NOMO-1 treated with DMSO at 0.1 percent for 48 hours (cell line): ENCODE measurements around the gene CNTNAP3.
"Not testable (repeated sequence)": the region's sequence is repeated elsewhere in the genome, so short reads cannot be mapped to it uniquely, and the experiment has no call there.

Source experiments
- DNase-seq: peaks from one replicate; lab custom pipeline; 2025; ENCODE audit not compliant: unreplicated experiment; lab: John Stamatoyannopoulos, UW

CNTNAP3 gene

DNA sequence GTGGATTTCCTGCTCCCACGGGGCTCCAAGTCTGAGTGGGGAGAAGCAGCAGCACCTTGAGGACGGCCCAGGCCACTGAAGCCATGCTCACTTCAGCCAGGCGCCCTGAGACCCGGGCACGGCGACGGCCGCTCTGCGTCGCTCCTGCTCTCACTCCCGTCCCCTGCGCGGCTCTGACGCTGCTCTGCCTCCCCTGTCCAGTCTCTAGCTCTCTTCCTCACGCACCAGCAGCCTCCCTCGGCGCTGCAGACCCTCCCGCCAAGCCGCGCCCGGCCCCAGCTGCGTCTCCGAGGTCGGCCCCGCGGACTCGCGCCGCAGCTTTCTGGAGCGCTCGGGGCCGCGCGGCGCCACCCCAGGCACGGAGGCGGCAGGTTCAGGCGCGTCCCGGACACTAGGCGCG is at the start of gene CNTNAP3:
Gene CNTNAP3 (minus strand): TSS at position 188 of the 400 bp plus-strand sequence. CDS start 103 bp downstream, at position 85.
- not testable (repeated sequence) for DNase-seq

GRCh38 chr9:39279995-39280394 is 8.0 kb downstream of the CNTNAP3 start:
- DNase-seq, result not testable (repeated sequence)

GRCh38 chr9:39242513-39242912 is 45.5 kb downstream of the CNTNAP3 start:
- DNase-seq, result not testable (repeated sequence)

DNA sequence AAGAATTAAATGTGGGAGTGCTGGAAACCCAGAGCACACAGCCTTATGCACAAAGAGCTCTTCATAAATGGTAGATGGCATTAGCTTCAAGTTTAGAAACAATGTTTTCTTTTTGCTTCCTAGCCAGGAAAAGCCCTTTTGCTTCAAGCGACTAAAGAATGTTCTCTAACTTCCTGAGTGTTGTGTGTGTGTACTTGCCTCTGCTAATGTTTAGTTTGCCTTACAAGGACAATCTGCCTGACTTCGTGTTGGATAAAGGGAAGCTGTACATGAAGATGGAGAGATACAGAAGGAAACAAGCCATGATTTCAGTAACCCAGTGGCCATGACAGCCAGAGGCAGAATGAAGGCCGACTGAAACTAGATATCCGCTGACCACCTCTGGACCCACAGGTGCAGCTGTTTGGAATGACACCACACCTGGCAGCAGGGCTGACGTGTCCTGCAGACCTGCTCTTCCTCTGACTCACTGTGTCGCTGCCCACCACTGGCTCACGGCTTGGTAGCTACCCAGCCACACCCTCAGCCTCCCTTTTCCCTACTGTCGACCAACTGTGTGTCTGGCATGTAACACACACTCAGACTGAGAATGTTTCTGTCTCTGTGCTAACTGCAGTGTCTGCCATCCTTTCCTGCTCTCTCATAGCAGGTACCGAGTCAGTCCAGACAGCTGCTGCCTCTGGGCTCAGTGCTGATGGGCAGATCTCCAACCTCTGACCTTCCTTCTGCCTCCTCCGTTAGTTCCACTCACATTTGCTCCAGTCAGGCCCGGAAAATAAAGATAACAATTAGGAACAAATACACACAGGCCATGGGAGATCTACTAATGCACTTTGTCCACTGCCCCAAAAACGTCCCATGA is 55.6 kb downstream of the CNTNAP3 start:
- DNase-seq, result not testable (repeated sequence)

DNA sequence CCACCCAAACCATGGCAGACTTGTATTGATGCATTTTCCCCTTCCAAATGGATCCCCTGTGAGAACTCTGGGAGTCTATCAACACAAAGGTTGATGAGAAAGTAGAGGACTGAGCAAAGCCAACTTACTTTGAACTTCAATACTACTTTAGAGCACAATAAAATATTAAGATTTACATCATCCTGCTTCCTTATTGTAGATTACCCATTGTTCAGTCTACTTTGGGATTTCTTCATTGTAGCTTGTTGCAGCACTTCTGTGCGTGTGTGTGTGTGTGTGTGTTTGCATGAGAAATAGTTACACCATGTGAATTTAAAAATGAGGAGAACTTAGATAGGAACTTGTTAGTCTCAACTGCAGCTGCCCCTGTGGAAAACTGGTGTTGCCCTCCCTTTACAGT is 72.0 kb downstream of the CNTNAP3 start:
- not testable (repeated sequence) for DNase-seq

DNA sequence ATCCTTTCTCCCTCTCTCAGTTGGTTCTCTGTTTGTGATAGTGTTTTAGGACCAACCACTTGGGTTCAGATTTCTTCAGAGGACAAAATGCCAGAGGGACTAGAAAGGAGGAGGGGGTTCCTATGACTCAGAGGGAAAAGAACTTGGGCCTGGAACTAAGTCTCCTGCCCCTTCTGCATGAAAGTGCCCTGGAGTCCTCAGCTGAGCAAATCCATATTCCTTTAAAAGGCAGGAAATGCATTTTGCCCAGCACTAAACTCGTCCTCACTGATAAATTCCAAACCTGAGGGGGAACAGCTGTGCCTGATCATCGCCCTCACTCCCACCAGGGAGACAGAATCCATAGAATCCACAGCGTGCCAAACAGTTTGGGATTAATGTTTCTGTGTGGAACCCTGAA is 78.2 kb downstream of the CNTNAP3 start:
- not testable (repeated sequence) for DNase-seq

DNA sequence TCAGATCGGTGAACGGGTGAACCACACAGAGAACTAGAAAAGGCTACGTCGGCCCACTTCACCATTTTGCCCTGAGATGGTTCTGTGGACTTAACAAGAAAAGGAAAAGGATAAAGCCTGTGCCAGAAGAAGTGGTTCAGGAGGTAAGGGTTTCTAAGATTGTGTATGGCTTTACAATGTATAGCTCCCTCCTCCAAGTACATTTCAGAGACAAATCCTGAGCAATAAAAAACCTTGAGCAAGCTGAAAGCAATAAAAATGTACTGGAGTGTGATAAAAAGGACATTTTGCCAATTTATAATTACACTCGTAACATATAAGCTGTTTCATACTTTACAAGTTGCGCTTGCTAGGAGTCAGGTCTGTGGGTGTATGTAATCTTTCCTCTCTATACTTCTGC is 81.3 kb downstream of the CNTNAP3 start:
- not testable (repeated sequence) for DNase-seq

GRCh38 chr9:39205842-39206241 is 82.1 kb downstream of the CNTNAP3 start:
- DNase-seq, result not testable (repeated sequence)

DNA sequence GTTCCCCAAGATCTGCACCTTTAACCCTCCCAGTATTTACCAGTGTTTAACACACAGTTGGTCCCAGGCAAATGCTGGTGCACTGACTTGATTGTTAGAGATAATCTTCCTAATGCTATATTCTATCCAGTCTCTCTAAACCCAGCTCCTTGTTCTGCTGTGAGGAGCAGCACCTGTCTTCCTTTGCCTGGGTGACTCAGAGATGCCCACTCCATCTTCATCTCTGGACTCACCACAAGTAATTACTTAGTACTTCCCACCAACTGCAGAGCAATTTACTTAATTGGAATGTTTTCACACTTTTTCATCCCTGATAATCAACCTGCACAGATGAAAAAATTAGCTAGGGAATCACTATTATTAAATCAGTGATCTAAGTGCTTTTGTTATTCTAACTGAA is 87.6 kb downstream of the CNTNAP3 start:
- not testable (repeated sequence) for DNase-seq

- not testable (repeated sequence) for DNase-seq
Observed at GRCh38 chr9:39198000-39198709, 89.8 kb downstream of the CNTNAP3 start.

DNA sequence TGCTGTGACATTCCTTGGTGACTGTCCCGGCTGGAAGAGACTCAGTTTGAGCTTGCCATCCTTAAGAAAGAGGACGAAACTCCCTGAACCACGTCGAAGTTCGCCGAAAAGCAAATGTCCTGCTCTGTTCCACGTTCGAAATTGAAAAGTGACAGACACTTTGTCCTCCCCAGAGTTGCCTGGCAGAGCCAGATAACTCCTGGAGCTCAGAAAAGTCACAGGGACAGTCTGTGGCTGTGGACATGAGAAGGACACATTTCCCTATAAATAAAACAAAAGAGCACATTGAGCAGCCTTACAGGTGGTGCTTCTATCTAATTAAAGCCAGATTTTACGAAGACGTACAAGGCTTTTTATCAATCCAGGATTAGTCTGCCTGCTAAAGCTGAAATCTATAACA is 116.6 kb downstream of the CNTNAP3 start:
- DNase-seq, result not testable (repeated sequence)

- DNase-seq, result not testable (repeated sequence)
Observed at GRCh38 chr9:39157714-39158113, 130.3 kb downstream of the CNTNAP3 start.

DNA sequence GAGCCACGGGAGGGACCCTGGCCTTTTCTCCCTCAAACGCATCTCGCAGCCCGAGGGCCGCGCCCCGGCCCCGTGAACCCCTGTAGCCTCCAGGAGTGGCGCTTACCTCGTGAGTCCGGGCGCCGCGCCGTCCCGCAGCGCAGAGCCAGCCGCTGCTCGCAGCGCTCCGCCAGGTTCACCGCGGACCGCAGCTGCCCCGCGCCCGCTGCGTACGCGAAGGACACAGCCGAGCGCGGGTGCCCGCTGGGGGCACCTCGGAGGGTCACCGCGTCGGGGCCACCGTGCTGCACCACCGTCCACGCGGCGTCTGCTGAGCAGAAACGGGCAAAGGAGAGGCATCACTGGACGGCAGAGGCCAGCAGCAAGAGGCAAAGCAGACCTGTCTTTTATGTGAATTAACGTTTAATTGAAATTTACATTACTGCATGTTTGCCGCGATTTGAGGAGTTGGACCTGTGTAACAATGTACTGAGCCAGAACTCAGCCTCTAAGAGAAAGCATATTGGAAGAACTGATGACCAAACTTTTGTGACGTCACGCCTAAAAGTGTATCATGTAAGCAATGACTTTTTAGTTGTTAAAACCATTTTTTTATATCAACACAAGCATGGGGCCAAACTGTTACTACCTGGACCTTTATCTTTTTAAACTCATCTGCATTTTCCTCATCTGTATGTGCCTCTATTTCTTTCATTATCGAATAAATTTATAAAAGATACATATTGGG is 155.0 kb downstream of the CNTNAP3 start:
- not testable (repeated sequence) for DNase-seq

DNA sequence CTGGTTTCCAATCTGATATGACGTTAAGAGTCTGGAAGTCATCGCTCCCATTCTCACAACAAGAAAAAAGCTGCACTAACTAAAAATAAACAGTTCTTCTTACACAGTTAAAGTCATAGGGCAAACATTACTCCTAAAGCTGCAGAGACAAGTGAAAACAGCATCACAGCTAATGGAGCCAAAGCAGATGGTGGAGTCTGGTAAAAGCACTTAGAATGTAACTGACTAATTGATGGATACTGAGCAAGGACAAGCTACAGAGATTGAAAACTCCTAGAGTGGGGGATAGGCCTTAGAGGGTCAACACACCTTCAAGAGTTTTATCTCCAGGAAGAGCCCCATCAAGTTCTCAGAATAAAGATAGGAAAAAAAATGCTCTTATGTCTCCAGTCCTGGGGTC is 166.6 kb downstream of the CNTNAP3 start:
- DNase-seq, result not testable (repeated sequence)

DNA sequence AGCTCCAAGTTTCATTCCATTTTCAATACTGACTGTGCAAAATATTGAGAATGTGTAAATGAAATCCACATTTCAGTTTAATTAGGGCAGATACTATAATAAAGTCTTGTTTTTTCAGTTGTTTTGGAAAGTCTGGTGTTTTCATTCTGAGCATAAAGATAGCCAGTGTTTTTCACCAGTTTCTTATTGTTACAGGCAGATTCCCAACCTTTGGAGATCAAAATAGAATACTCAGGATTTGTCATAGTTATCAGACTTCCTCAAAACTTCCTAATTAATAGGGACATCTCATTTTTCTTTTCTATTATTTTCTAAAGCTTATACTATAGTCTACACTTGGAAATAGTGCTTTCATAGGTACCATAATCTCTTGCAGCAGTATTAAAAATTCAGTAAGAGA is 176.2 kb downstream of the CNTNAP3 start:
- DNase-seq, result not testable (repeated sequence)

DNA sequence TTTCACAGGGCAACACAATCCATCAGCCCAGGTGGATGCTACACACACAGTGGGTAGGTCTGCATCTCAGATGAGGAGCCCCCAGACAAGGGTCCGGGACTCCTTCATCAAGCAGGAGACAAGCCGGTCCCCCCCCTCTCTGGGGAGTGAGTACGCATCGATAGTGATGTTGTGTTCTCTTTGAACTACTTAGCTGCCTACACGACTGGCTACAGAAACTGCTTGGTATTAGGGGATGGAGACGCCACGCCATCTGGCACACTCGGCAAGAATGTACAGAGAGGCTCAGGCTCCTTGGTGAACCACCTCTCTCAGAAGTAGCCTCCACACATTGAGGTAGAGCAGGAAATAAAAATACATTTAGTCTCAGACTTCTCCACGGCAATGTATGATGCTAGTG is 179.8 kb downstream of the CNTNAP3 start:
- DNase-seq, result no peak

DNA sequence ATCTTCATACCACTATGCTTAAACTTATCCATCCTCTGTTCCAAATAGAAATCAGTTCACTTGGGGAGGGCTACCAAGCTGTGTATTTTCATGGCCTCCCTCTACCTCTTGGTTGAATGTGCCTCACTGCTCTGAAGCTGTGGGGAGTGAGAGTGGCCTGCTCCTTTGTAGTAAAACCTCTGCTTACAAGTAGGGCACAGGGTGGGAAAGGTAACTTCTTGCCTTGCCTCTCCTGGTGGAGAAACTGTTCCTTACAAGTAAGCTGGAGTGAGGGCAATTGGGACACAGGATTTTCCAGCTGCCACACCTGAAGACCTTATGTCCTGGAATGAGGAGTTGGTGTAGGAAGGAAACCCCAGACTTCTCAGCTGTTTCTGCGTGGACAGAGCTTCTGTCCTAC is 190.8 kb downstream of the CNTNAP3 start:
- DNase-seq, result not testable (repeated sequence)

- DNase-seq, result not testable (repeated sequence)
Observed at GRCh38 chr9:39085311-39085710, 202.7 kb downstream of the CNTNAP3 start.

GRCh38 chr9:39082574-39082973 is 205.4 kb downstream of the CNTNAP3 start:
- not testable (repeated sequence) for DNase-seq

GRCh38 chr9:39080081-39080480 is 207.9 kb downstream of the CNTNAP3 start:
- DNase-seq, result not testable (repeated sequence)

GRCh38 chr9:39078621-39079256 is 209.2 kb downstream of the CNTNAP3 start:
- DNase-seq, result not testable (repeated sequence)
